Measurements from ENCODE around the gene SEZ6. TPM values are rescaled to one million over a fixed set of nuclear protein-coding genes. Genes with fewer than 3 reads are reported as not detected.

SEZ6 gene
- total and polyA plus RNA-seq, 4 experiments from 2014 or later = 0.41 to 0.81 TPM; not detected in 2

- H3K27ac ChIP-seq (ENCODE audit: low read depth, low read length) = no peak overlapping the region
- Mint-ChIP-seq H3K9me3 (no peaks in the 10 kb centered on the region), H3K27me3 (peaks cover 4 to 18% of the 10 kb centered on the region in 2 donors), H3K36me3 (no peaks in the 10 kb centered on the region), H3K4me3 (no peak overlapping the region), H3K4me1 (no peaks in the 10 kb centered on the region), H3K27ac (no peak overlapping the region)
- CTCF ChIA-PET (ENCODE audit: partially characterized antibody) = interaction anchor here (1.2 kb wide), 1 partner anchor 26 kb away, joined by 3 read pairs; no protein-coding TSS in a partner anchor
- no peaks in the 10 kb centered on the region for H3K4me1 ChIP-seq (ENCODE audit: insufficient read depth, low read length)
- no peak overlapping the region for H3K4me3 ChIP-seq (ENCODE audit: low read length in 2 of 2)
- intact Hi-C loops (cut with micrococcal nuclease) = no loop called here
- H3K9me3 ChIP-seq (ENCODE audit: control insufficient read depth in 1 of 2, low read length in 2 of 2) = no peaks in the 10 kb centered on the region
- POLR2A ChIA-PET (ENCODE audit: partially characterized antibody) = no interaction called here
- H3K27me3 ChIP-seq (ENCODE audit: insufficient read depth, low read length) = no peaks in the 10 kb centered on the region
- H3K36me3 ChIP-seq (ENCODE audit: insufficient read depth, low read length) = no peaks in the 10 kb centered on the region
- DNase-seq = no peak
Observed at GRCh38 chr17:28992185-28992584, 13.6 kb downstream of the SEZ6 start.

GRCh38 chr17:28991779-28992178 is 14.1 kb downstream of the SEZ6 start:
- Histone ChIP-seq H3K9me3 (ENCODE audit: control insufficient read depth in 1 of 2, low read length in 2 of 2) (no peaks in the 10 kb centered on the region), H3K36me3 (ENCODE audit: insufficient read depth, low read length) (no peaks in the 10 kb centered on the region), H3K4me3 (ENCODE audit: low read length in 2 of 2) (no peak overlapping the region), H3K27me3 (ENCODE audit: insufficient read depth, low read length) (no peaks in the 10 kb centered on the region), H3K27ac (ENCODE audit: low read depth, low read length) (no peak overlapping the region), H3K4me1 (ENCODE audit: insufficient read depth, low read length) (no peaks in the 10 kb centered on the region)
- Mint-ChIP-seq H3K27me3 (peaks cover 2 to 14% of the 10 kb centered on the region in 2 donors), H3K4me3 (no peak overlapping the region), H3K36me3 (no peaks in the 10 kb centered on the region), H3K27ac (no peak overlapping the region), H3K9me3 (no peaks in the 10 kb centered on the region), H3K4me1 (no peaks in the 10 kb centered on the region)
- POLR2A ChIA-PET (ENCODE audit: partially characterized antibody) = no interaction called here
- intact Hi-C loops (cut with micrococcal nuclease) = no loop called here
- DNase-seq = no peak
- CTCF ChIA-PET (ENCODE audit: partially characterized antibody) = interaction anchor here (1.2 kb wide), 1 partner anchor 26 kb away, joined by 3 read pairs; no protein-coding TSS in a partner anchor

GRCh38 chr17:28989028-28989427 is 16.8 kb downstream of the SEZ6 start:
- H3K27me3 Mint-ChIP-seq = peaks cover 0 to 8% of the 10 kb centered on the region in 2 donors
- ChIA-PET POLR2A (ENCODE audit: partially characterized antibody) (no interaction called here), CTCF (ENCODE audit: partially characterized antibody) (no interaction called here)
- H3K36me3 Mint-ChIP-seq = no peaks in the 10 kb centered on the region
- no peak for DNase-seq
- peaks cover 0 to 4% (median 0%) of the 10 kb centered on the region in 4 donors for H3K4me1 Mint-ChIP-seq
- Histone ChIP-seq H3K36me3 (ENCODE audit: insufficient read depth, low read length) (no peaks in the 10 kb centered on the region), H3K9me3 (ENCODE audit: control insufficient read depth in 1 of 2, low read length in 2 of 2) (no peaks in the 10 kb centered on the region), H3K27ac (ENCODE audit: low read depth, low read length) (no peak overlapping the region), H3K27me3 (ENCODE audit: insufficient read depth, low read length) (no peaks in the 10 kb centered on the region), H3K4me1 (ENCODE audit: insufficient read depth, low read length) (peaks cover under 1% of the 10 kb centered on the region), H3K4me3 (ENCODE audit: low read length in 2 of 2) (no peak overlapping the region)
- H3K27ac Mint-ChIP-seq = no peak overlapping the region
- intact Hi-C loops (cut with micrococcal nuclease) = no loop called here
- H3K9me3 Mint-ChIP-seq = no peaks in the 10 kb centered on the region
- no peak overlapping the region for H3K4me3 Mint-ChIP-seq

- Histone ChIP-seq H3K9me3 (ENCODE audit: control insufficient read depth in 1 of 2, low read length in 2 of 2) (no peaks in the 10 kb centered on the region), H3K4me1 (ENCODE audit: insufficient read depth, low read length) (peaks cover 7% of the 10 kb centered on the region), H3K27ac (ENCODE audit: low read depth, low read length) (no peak overlapping the region), H3K36me3 (ENCODE audit: insufficient read depth, low read length) (no peaks in the 10 kb centered on the region), H3K27me3 (ENCODE audit: insufficient read depth, low read length) (no peaks in the 10 kb centered on the region), H3K4me3 (ENCODE audit: low read length in 2 of 2) (no peak overlapping the region)
- Mint-ChIP-seq H3K4me1 (peaks cover 2 to 9% (median 3%) of the 10 kb centered on the region in 4 donors), H3K9me3 (no peaks in the 10 kb centered on the region), H3K36me3 (no peaks in the 10 kb centered on the region), H3K4me3 (no peak overlapping the region), H3K27me3 (peaks cover 0 to 6% of the 10 kb centered on the region in 2 donors), H3K27ac (peak overlapping the region in 1 of 7 donors; percentile 55)
- ChIA-PET CTCF (ENCODE audit: partially characterized antibody) (no interaction called here), POLR2A (ENCODE audit: partially characterized antibody) (no interaction called here)
- DNase-seq = no peak
- intact Hi-C loops (cut with micrococcal nuclease) = no loop called here
Observed at GRCh38 chr17:28988475-28988874, 17.4 kb downstream of the SEZ6 start.

- CTCF ChIA-PET (ENCODE audit: partially characterized antibody) = interaction anchor here (1.5 to 1.8 kb wide), 2 partner anchors 22 to 125 kb away, joined by 3 to 5 read pairs; no protein-coding TSS in a partner anchor
- no peaks in the 10 kb centered on the region for H3K36me3 ChIP-seq (ENCODE audit: insufficient read depth, low read length)
- H3K27me3 ChIP-seq (ENCODE audit: insufficient read depth, low read length) = no peaks in the 10 kb centered on the region
- Mint-ChIP-seq H3K27me3 (peaks cover 0 to 2% of the 10 kb centered on the region in 2 donors), H3K27ac (no peak overlapping the region), H3K4me1 (peaks cover 17 to 24% (median 18%) of the 10 kb centered on the region in 4 donors), H3K36me3 (no peaks in the 10 kb centered on the region), H3K4me3 (no peak overlapping the region), H3K9me3 (no peaks in the 10 kb centered on the region)
- H3K27ac ChIP-seq (ENCODE audit: low read depth, low read length) = no peak overlapping the region
- DNase-seq = no peak
- no peak overlapping the region for H3K4me3 ChIP-seq (ENCODE audit: low read length in 2 of 2)
- H3K9me3 ChIP-seq (ENCODE audit: control insufficient read depth in 1 of 2, low read length in 2 of 2) = no peaks in the 10 kb centered on the region
- intact Hi-C loops (cut with micrococcal nuclease) = no loop called here
- POLR2A ChIA-PET (ENCODE audit: partially characterized antibody) = no interaction called here
- peaks cover 21% of the 10 kb centered on the region for H3K4me1 ChIP-seq (ENCODE audit: insufficient read depth, low read length)
Observed at GRCh38 chr17:28986714-28987655, 18.8 kb downstream of the SEZ6 start.

- no peak overlapping the region for H3K4me3 Mint-ChIP-seq
- CTCF ChIA-PET (ENCODE audit: partially characterized antibody) = interaction anchor here (1.5 to 1.8 kb wide), 2 partner anchors 21 to 126 kb away, joined by 3 to 5 read pairs; no protein-coding TSS in a partner anchor
- no peak overlapping the region for H3K27ac ChIP-seq (ENCODE audit: low read depth, low read length)
Observed at GRCh38 chr17:28985950-28986713, 19.7 kb downstream of the SEZ6 start.

More at GRCh38 chr17:28985950-28986713, 19.7 kb downstream of the SEZ6 start:
- peaks cover 18 to 27% (median 20%) of the 10 kb centered on the region in 4 donors for H3K4me1 Mint-ChIP-seq
- H3K27ac Mint-ChIP-seq = no peak overlapping the region
- intact Hi-C loops (cut with micrococcal nuclease) = no loop called here
- Histone ChIP-seq H3K4me3 (ENCODE audit: low read length in 2 of 2) (no peak overlapping the region), H3K27me3 (ENCODE audit: insufficient read depth, low read length) (no peaks in the 10 kb centered on the region), H3K4me1 (ENCODE audit: insufficient read depth, low read length) (peaks cover 26% of the 10 kb centered on the region), H3K9me3 (ENCODE audit: control insufficient read depth in 1 of 2, low read length in 2 of 2) (no peaks in the 10 kb centered on the region), H3K36me3 (ENCODE audit: insufficient read depth, low read length) (no peaks in the 10 kb centered on the region)
- DNase-seq = no peak
- POLR2A ChIA-PET (ENCODE audit: partially characterized antibody) = no interaction called here
- H3K36me3 Mint-ChIP-seq = no peaks in the 10 kb centered on the region
- H3K9me3 Mint-ChIP-seq = no peaks in the 10 kb centered on the region
- H3K27me3 Mint-ChIP-seq = peaks cover 0 to 2% of the 10 kb centered on the region in 2 donors

All from CD4-positive, alpha-beta memory T cell (primary cell).